Non-pigmented ciliary epithelial cell (primary cell): ENCODE data around the gene CA9.

Source experiments
- DNase-seq: peaks from one replicate; pipeline ENCODE4 v3.0.0-alpha.2; 2010; ENCODE audit warnings: low read depth

The CA9 gene

GRCh38 chr9:35691757-35692301, 18.1 kb downstream of the CA9 start:
- DNase-seq: no peak

- DNase-seq: no peak
These were observed 22.2 kb downstream of the CA9 start for GRCh38 chr9:35695943-35696401.

GRCh38 chr9:35696520-35697215, 22.9 kb downstream of the CA9 start:
- no peak for DNase-seq

GRCh38 chr9:35697486-35697885, 23.8 kb downstream of the CA9 start:
- no peak for DNase-seq

GRCh38 chr9:35698231-35698630, 24.5 kb downstream of the CA9 start:
- DNase-seq: no peak

GRCh38 chr9:35700031-35700430, 26.3 kb downstream of the CA9 start:
- no peak for DNase-seq

GRCh38 chr9:35700942-35701341, 27.2 kb downstream of the CA9 start:
- DNase-seq: no peak

- DNase-seq: no peak
These were observed 29.0 kb downstream of the CA9 start for GRCh38 chr9:35702696-35703095.

- no peak for DNase-seq
These were observed 30.4 kb downstream of the CA9 start for GRCh38 chr9:35703906-35704672.

GRCh38 chr9:35705372-35705771, 31.6 kb downstream of the CA9 start:
- DNase-seq: no peak

GRCh38 chr9:35705836-35706430, 32.2 kb downstream of the CA9 start:
- no peak for DNase-seq

- no peak for DNase-seq
These were observed 33.2 kb downstream of the CA9 start for GRCh38 chr9:35706951-35707350.

GRCh38 chr9:35708146-35708545, 34.4 kb downstream of the CA9 start:
- no peak for DNase-seq

- DNase-seq: no peak
These were observed 37.2 kb downstream of the CA9 start for GRCh38 chr9:35710818-35711500.

- no peak for DNase-seq
These were observed 38.0 kb downstream of the CA9 start for GRCh38 chr9:35711501-35712428.

- no peak for DNase-seq
These were observed 39.2 kb downstream of the CA9 start for GRCh38 chr9:35712762-35713400.

- no peak for DNase-seq
These were observed 39.9 kb downstream of the CA9 start for GRCh38 chr9:35713578-35713977.

GRCh38 chr9:35714123-35714522, 40.4 kb downstream of the CA9 start:
- DNase-seq: no peak

GRCh38 chr9:35714579-35715252, 41.0 kb downstream of the CA9 start:
- no peak for DNase-seq

GRCh38 chr9:35716230-35716629, 42.5 kb downstream of the CA9 start:
- no peak for DNase-seq
